K562 (cell line): ENCODE data around the gene IL10RB.

Experiments
- FOXA1 ChIP-seq: fragments of 450-650 bp; IDR thresholded peaks from 2 replicates; pipeline ENCODE4 v1.6.1; 2016; ENCODE audit warnings: mild to moderate bottlenecking, borderline replicate concordance
- LARP7 ChIP-seq: fragments of 450-650 bp; IDR thresholded peaks from 2 replicates; pipeline ENCODE4 v1.6.1; 2016
- MTA3 ChIP-seq: fragments of 450-650 bp; formaldehyde crosslinking; IDR thresholded peaks from 2 replicates; pipeline ENCODE4 v1.6.1; 2017; ENCODE audit warnings: mild to moderate bottlenecking, borderline replicate concordance

DNA sequence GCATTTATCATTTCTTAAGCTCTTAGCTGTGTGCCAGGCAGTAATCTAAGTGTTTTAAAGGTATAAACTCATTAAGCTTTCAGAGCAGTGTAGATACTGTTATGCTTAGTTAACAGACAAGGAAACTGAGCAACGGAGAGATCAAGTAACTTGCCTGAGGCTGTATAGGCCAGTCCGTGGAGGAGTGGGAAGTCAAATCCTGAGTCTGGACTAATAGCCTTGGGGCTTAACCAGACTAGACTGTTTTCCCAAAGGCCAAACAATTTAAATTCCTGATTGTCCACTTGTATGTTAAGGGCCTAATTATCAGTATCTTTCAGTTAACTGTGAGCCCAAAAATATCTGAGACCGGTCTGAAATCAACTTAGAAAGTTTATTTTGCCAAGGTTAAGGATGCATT is 61.2 kb downstream of the IL10RB start:
- TF ChIP-seq LARP7 (no peak), FOXA1 (no peak), MTA3 (no peak)
